Keratinocyte (primary cell): ENCODE results near the gene SPSB2.

Source experiments
- EZH2 ChIP-seq: IDR thresholded peaks from one replicate; pipeline ENCODE4 v1.6.1; 2012; ENCODE audit warnings: inconsistent platforms, mild to moderate bottlenecking, low read length, moderate library complexity
- TF ChIP-seq, protein P1 (sequence below), 3 experiments: IDR thresholded peaks in 1 of 3; conservative IDR thresholded peaks in 1 of 3; optimal IDR thresholded peaks in 1 of 3; 2 replicates in 2 of 3; 3 replicates in 1 of 3; pipeline versions ENCODE3 to v1.5.1; 2011; ENCODE audit warnings: low read length in 3 of 3, mild to moderate bottlenecking in 3 of 3, moderate library complexity in 2 of 3, control low read depth in 1 of 3, inconsistent platforms in 1 of 3; ENCODE audit not compliant: insufficient read depth in 2 of 3; ENCODE audit errors: extremely low read depth in 1 of 3

DNA sequence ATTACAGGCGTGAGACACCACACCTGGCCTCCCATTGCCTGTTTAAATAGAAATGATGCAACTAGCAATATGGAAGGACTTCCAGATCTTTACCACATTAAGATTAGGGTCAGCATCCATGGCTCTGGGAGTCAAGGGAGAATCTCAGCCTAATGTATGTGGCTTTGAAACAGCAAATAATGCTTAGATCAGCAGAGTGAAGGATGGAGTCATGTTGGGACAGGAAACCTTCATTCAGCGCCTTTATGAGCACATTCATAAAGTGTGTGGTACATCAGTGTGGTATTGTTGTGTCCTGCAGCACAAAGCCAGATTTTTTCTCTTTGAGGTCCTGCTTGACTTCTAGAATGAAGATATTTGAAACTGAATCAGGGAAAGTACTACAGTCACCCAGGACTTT is 15.3 kb upstream of the SPSB2 start:
- TF ChIP-seq, protein P1, sequence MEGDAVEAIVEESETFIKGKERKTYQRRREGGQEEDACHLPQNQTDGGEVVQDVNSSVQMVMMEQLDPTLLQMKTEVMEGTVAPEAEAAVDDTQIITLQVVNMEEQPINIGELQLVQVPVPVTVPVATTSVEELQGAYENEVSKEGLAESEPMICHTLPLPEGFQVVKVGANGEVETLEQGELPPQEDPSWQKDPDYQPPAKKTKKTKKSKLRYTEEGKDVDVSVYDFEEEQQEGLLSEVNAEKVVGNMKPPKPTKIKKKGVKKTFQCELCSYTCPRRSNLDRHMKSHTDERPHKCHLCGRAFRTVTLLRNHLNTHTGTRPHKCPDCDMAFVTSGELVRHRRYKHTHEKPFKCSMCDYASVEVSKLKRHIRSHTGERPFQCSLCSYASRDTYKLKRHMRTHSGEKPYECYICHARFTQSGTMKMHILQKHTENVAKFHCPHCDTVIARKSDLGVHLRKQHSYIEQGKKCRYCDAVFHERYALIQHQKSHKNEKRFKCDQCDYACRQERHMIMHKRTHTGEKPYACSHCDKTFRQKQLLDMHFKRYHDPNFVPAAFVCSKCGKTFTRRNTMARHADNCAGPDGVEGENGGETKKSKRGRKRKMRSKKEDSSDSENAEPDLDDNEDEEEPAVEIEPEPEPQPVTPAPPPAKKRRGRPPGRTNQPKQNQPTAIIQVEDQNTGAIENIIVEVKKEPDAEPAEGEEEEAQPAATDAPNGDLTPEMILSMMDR (optimal IDR thresholded peaks at IDR 0.05 in 1 of 3, IDR thresholded peaks at IDR 0.05 in 1 of 3, conservative IDR thresholded peaks at IDR 0.05 in 1 of 3; ENCODE audit: extremely low read depth in 1 of 3, insufficient read depth in 2 of 3, low read length in 3 of 3), result no peak
- no peak for TF ChIP-seq EZH2
